K562 (cell line): ENCODE data around the gene GHSR. TPM values are rescaled to one million over a fixed set of nuclear protein-coding genes. Genes with fewer than 3 reads are reported as not detected.

Experiments
- ARID4B ChIP-seq: sonication (generic); formaldehyde crosslinking; IDR thresholded peaks from 2 replicates; pipeline ENCODE4 v1.8.0; 2022; ENCODE audit warnings: mild to moderate bottlenecking, missing genetic modification reagents
- CEBPB ChIP-seq: fragments of 450-650 bp; IDR thresholded peaks from 2 replicates; pipeline ENCODE4 v1.6.1; 2016; ENCODE audit warnings: missing genetic modification characterization, missing compliant biosample characterization
- GATA2 ChIP-seq: sonication (generic); formaldehyde crosslinking; IDR thresholded peaks from 2 replicates; pipeline ENCODE4 v1.4.0; 2020; ENCODE audit warnings: mild to moderate bottlenecking, missing genetic modification reagents
- HDAC2 ChIP-seq: fragments of 450-650 bp; IDR thresholded peaks from 2 replicates; pipeline ENCODE4 v1.6.1; 2016; ENCODE audit warnings: mild to moderate bottlenecking
- HNRNPH1 ChIP-seq: fragments of 200-400 bp; formaldehyde crosslinking; optimal IDR thresholded peaks from 2 replicates; pipeline ENCODE3; 2017; ENCODE audit warnings: low read depth, mild to moderate bottlenecking, low read length, moderate library complexity
- KAT2B ChIP-seq: IDR thresholded peaks from one replicate; pipeline ENCODE4 v1.6.1; 2012; ENCODE audit warnings: low read depth, mild to moderate bottlenecking, control low read depth, inconsistent platforms, low read length, moderate library complexity
- RBM39 ChIP-seq: fragments of 200-400 bp; formaldehyde crosslinking; optimal IDR thresholded peaks from 2 replicates; pipeline ENCODE3; 2018; ENCODE audit warnings: low read depth, low read length
- SMARCA4 ChIP-seq: fragments of 450-650 bp; IDR thresholded peaks from 2 replicates; pipeline ENCODE4 v1.6.1; 2016
- ZC3H8 ChIP-seq: fragments of 450-650 bp; IDR thresholded peaks from 2 replicates; pipeline ENCODE4 v1.6.1; 2017
- ZNF124 ChIP-seq: sonication (generic); formaldehyde crosslinking; IDR thresholded peaks from 2 replicates; pipeline ENCODE4 v1.8.1; 2022; ENCODE audit warnings: missing genetic modification reagents
- polyA plus RNA-seq, 8 experiments: library from polyadenylated mRNA; depleted of rRNA in 4 of 8; stranded (reverse) in 5 of 8; unstranded in 3 of 8; fragments of >200 nt; fragmentation: Nextera tagmentation in 2 of 8; fragmentation: Illumina TruSeq in 1 of 8; extraction: Ambion mirVana in 2 of 8; extraction: Trizol in 1 of 8; gene quantifications; 2 replicates each; pipeline versions ENCODE4 v1.2.1 to v1.2.3, GENCODE V29; 2011 to 2014; ENCODE audit warnings: inconsistent platforms in 1 of 8, missing spikeins in 1 of 8
- total RNA-seq, 7 experiments: library from RNA; depleted of rRNA in 6 of 7; stranded (reverse); fragments of >200 nt in 6 of 7; fragmentation: Illumina TruSeq in 2 of 7; extraction: Trizol in 2 of 7; gene quantifications; 2 replicates each; pipeline versions ENCODE4 v1.2.1 to v1.2.3, GENCODE V29; 2011 to 2021; ENCODE audit warnings: low replicate concordance in 1 of 7
- TF ChIP-seq, protein P1 (sequence below): fragments of 450-650 bp; conservative IDR thresholded peaks from 2 replicates; pipeline ENCODE4 v1.6.1; 2016; ENCODE audit warnings: missing genetic modification characterization, low read depth, mild to moderate bottlenecking, missing compliant biosample characterization, moderate library complexity

The GHSR gene
- total and polyA plus RNA-seq, 9 of the 15 experiments (the other 6 are each of a cell fraction or from before 2014, with no cell fraction given) = not detected

DNA sequence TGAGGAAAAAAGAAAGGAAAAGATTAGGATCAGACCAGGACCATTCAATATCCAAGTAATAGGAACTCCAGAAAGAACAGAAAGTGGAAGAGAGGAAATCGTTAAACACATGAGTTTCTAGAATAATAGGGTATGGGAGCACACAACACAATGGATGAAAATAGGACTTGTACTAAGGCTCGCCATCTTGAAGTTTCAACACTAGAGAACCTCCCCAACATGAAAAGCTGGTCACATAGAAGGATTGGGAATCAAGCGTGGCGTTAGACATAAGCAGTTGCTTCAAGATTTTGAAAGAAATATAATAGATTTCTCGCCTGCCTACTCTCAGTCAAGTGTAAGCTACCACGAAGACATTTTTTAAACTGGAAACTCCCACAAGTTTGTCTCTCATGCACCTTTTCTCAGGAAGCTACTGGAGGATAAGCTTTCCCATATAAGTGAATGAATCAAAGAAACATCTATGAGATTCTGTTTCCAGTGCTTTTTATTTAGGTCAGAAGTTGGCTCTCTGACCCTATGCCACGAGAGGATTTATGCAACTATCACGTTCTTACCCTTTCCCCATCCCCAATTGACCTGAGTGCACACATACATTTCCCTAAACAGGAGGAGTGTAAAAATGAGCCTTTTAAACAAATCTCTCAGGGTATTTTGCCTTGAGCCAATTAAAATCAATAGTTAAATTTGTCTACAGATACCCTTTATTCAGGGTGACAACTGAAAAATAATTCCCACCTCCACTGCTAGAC is 45.2 kb downstream of the GHSR start (continued):
- TF ChIP-seq ARID4B (CRISPR knock-in tag) (no peak), GATA2 (CRISPR knock-in tag) (no peak), CEBPB (tag) (no peak), HNRNPH1 (no peak), KAT2B (no peak), ZNF124 (CRISPR knock-in tag) (no peak), ZC3H8 (no peak), HDAC2 (no peak), SMARCA4 (no peak), RBM39 (no peak)
- TF ChIP-seq, protein P1, sequence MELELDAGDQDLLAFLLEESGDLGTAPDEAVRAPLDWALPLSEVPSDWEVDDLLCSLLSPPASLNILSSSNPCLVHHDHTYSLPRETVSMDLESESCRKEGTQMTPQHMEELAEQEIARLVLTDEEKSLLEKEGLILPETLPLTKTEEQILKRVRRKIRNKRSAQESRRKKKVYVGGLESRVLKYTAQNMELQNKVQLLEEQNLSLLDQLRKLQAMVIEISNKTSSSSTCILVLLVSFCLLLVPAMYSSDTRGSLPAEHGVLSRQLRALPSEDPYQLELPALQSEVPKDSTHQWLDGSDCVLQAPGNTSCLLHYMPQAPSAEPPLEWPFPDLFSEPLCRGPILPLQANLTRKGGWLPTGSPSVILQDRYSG (tag) = no peak
